ENCODE results near the gene CLIC4.

Gene CLIC4

GRCh38 chr1:24707687-24708086 lies 37.6 kb upstream of the CLIC4 start:
- no peaks in the 10 kb centered on the region for H3K27me3 ChIP-seq (replicated peaks; ENCODE audit: control insufficient read depth, insufficient read depth, low read length)
- H3K9me3 ChIP-seq (ENCODE audit: control insufficient read depth, low read length): no peaks in the 10 kb centered on the region
- peaks cover 15% of the 10 kb centered on the region for H3K4me1 ChIP-seq (ENCODE audit: control insufficient read depth, insufficient read depth, low read length)
- no peaks in the 10 kb centered on the region for H3K36me3 ChIP-seq (ENCODE audit: control insufficient read depth, insufficient read depth, low read length, severe bottlenecking)
- H3K4me3 ChIP-seq (ENCODE audit: low read length): no peak overlapping the region
- no peak overlapping the region for H3K9ac ChIP-seq (ENCODE audit: low read length)
- DNase-seq (ENCODE audit: low read depth): no peak

GRCh38 chr1:24708938-24709337 lies 36.3 kb upstream of the CLIC4 start:
- H3K4me1 ChIP-seq (ENCODE audit: control insufficient read depth, insufficient read depth, low read length): peaks cover 23% of the 10 kb centered on the region
- H3K27me3 ChIP-seq (replicated peaks; ENCODE audit: control insufficient read depth, insufficient read depth, low read length): no peaks in the 10 kb centered on the region
- no peak for DNase-seq (ENCODE audit: low read depth)
- H3K9me3 ChIP-seq (ENCODE audit: control insufficient read depth, low read length): no peaks in the 10 kb centered on the region
- H3K9ac ChIP-seq (ENCODE audit: low read length): no peak overlapping the region
- no peak overlapping the region for H3K4me3 ChIP-seq (ENCODE audit: low read length)
- no peaks in the 10 kb centered on the region for H3K36me3 ChIP-seq (ENCODE audit: control insufficient read depth, insufficient read depth, low read length, severe bottlenecking)

- H3K9me3 ChIP-seq (ENCODE audit: control insufficient read depth, low read length): no peaks in the 10 kb centered on the region
- DNase-seq (ENCODE audit: low read depth): no peak
- H3K27me3 ChIP-seq (replicated peaks; ENCODE audit: control insufficient read depth, insufficient read depth, low read length): no peaks in the 10 kb centered on the region
- H3K9ac ChIP-seq (ENCODE audit: low read length): no peak overlapping the region
- H3K4me1 ChIP-seq (ENCODE audit: control insufficient read depth, insufficient read depth, low read length): peaks cover 21% of the 10 kb centered on the region
- H3K36me3 ChIP-seq (ENCODE audit: control insufficient read depth, insufficient read depth, low read length, severe bottlenecking): no peaks in the 10 kb centered on the region
- H3K4me3 ChIP-seq (ENCODE audit: low read length): no peak overlapping the region
These were observed 35.3 kb upstream of the CLIC4 start for GRCh38 chr1:24709791-24710441.

GRCh38 chr1:24711329-24711728 lies 33.9 kb upstream of the CLIC4 start:
- H3K9ac ChIP-seq (ENCODE audit: low read length): no peak overlapping the region
- H3K36me3 ChIP-seq (ENCODE audit: control insufficient read depth, insufficient read depth, low read length, severe bottlenecking): no peaks in the 10 kb centered on the region
- H3K4me3 ChIP-seq (ENCODE audit: low read length): no peak overlapping the region
- no peaks in the 10 kb centered on the region for H3K9me3 ChIP-seq (ENCODE audit: control insufficient read depth, low read length)
- H3K27me3 ChIP-seq (replicated peaks; ENCODE audit: control insufficient read depth, insufficient read depth, low read length): no peaks in the 10 kb centered on the region
- no peak for DNase-seq (ENCODE audit: low read depth)
- H3K4me1 ChIP-seq (ENCODE audit: control insufficient read depth, insufficient read depth, low read length): peaks cover 11% of the 10 kb centered on the region

GRCh38 chr1:24713176-24713575 lies 32.1 kb upstream of the CLIC4 start:
- Histone ChIP-seq H3K9me3 (ENCODE audit: control insufficient read depth, low read length) (no peaks in the 10 kb centered on the region), H3K27me3 (replicated peaks; ENCODE audit: control insufficient read depth, insufficient read depth, low read length) (no peaks in the 10 kb centered on the region), H3K4me1 (ENCODE audit: control insufficient read depth, insufficient read depth, low read length) (peaks cover 11% of the 10 kb centered on the region), H3K9ac (ENCODE audit: low read length) (no peak overlapping the region), H3K36me3 (ENCODE audit: control insufficient read depth, insufficient read depth, low read length, severe bottlenecking) (no peaks in the 10 kb centered on the region), H3K4me3 (ENCODE audit: low read length) (no peak overlapping the region)
- no peak for DNase-seq (ENCODE audit: low read depth)

GRCh38 chr1:24713736-24714135 lies 31.5 kb upstream of the CLIC4 start:
- no peak overlapping the region for H3K4me3 ChIP-seq (ENCODE audit: low read length)

GRCh38 chr1:24714859-24715520 lies 30.3 kb upstream of the CLIC4 start:
- Histone ChIP-seq H3K9me3 (ENCODE audit: control insufficient read depth, low read length) (no peaks in the 10 kb centered on the region), H3K36me3 (ENCODE audit: control insufficient read depth, insufficient read depth, low read length, severe bottlenecking) (no peaks in the 10 kb centered on the region), H3K4me1 (ENCODE audit: control insufficient read depth, insufficient read depth, low read length) (peaks cover 22% of the 10 kb centered on the region), H3K27me3 (replicated peaks; ENCODE audit: control insufficient read depth, insufficient read depth, low read length) (no peaks in the 10 kb centered on the region), H3K9ac (ENCODE audit: low read length) (no peak overlapping the region), H3K4me3 (ENCODE audit: low read length) (no peak overlapping the region)
- DNase-seq (ENCODE audit: low read depth): peak; percentile 48

More at GRCh38 chr1:24713736-24714135, 31.5 kb upstream of the CLIC4 start:
- Histone ChIP-seq H3K9ac (ENCODE audit: low read length) (no peak overlapping the region), H3K9me3 (ENCODE audit: control insufficient read depth, low read length) (no peaks in the 10 kb centered on the region), H3K36me3 (ENCODE audit: control insufficient read depth, insufficient read depth, low read length, severe bottlenecking) (no peaks in the 10 kb centered on the region), H3K27me3 (replicated peaks; ENCODE audit: control insufficient read depth, insufficient read depth, low read length) (no peaks in the 10 kb centered on the region), H3K4me1 (ENCODE audit: control insufficient read depth, insufficient read depth, low read length) (peaks cover 15% of the 10 kb centered on the region)
- no peak for DNase-seq (ENCODE audit: low read depth)

- H3K9me3 ChIP-seq (ENCODE audit: control insufficient read depth, low read length): no peaks in the 10 kb centered on the region
- peaks cover 26% of the 10 kb centered on the region for H3K4me1 ChIP-seq (ENCODE audit: control insufficient read depth, insufficient read depth, low read length)
- no peaks in the 10 kb centered on the region for H3K27me3 ChIP-seq (replicated peaks; ENCODE audit: control insufficient read depth, insufficient read depth, low read length)
- H3K36me3 ChIP-seq (ENCODE audit: control insufficient read depth, insufficient read depth, low read length, severe bottlenecking): no peaks in the 10 kb centered on the region
- no peak overlapping the region for H3K4me3 ChIP-seq (ENCODE audit: low read length)
- no peak for DNase-seq (ENCODE audit: low read depth)
- no peak overlapping the region for H3K9ac ChIP-seq (ENCODE audit: low read length)
These were observed 29.6 kb upstream of the CLIC4 start for GRCh38 chr1:24715658-24716057.

- Histone ChIP-seq H3K4me1 (ENCODE audit: control insufficient read depth, insufficient read depth, low read length) (peaks cover 23% of the 10 kb centered on the region), H3K27me3 (replicated peaks; ENCODE audit: control insufficient read depth, insufficient read depth, low read length) (no peaks in the 10 kb centered on the region)
These were observed 27.2 kb upstream of the CLIC4 start for GRCh38 chr1:24717887-24718650.

GRCh38 chr1:24720152-24720551 lies 25.1 kb upstream of the CLIC4 start:
- no peaks in the 10 kb centered on the region for H3K36me3 ChIP-seq (ENCODE audit: control insufficient read depth, insufficient read depth, low read length, severe bottlenecking)
- peak overlapping the region; percentile 22 for H3K9ac ChIP-seq (ENCODE audit: low read length)
- no peak overlapping the region for H3K4me3 ChIP-seq (ENCODE audit: low read length)
- H3K4me1 ChIP-seq (ENCODE audit: control insufficient read depth, insufficient read depth, low read length): peaks cover 25% of the 10 kb centered on the region
- no peaks in the 10 kb centered on the region for H3K27me3 ChIP-seq (replicated peaks; ENCODE audit: control insufficient read depth, insufficient read depth, low read length)
- DNase-seq (ENCODE audit: low read depth): no peak
- H3K9me3 ChIP-seq (ENCODE audit: control insufficient read depth, low read length): no peaks in the 10 kb centered on the region

More at GRCh38 chr1:24717887-24718650, 27.2 kb upstream of the CLIC4 start:
- Histone ChIP-seq H3K9me3 (ENCODE audit: control insufficient read depth, low read length) (no peaks in the 10 kb centered on the region), H3K36me3 (ENCODE audit: control insufficient read depth, insufficient read depth, low read length, severe bottlenecking) (no peaks in the 10 kb centered on the region), H3K4me3 (ENCODE audit: low read length) (no peak overlapping the region), H3K9ac (ENCODE audit: low read length) (no peak overlapping the region)
- no peak for DNase-seq (ENCODE audit: low read depth)

- H3K4me3 ChIP-seq (ENCODE audit: low read length): no peak overlapping the region
- DNase-seq (ENCODE audit: low read depth): no peak
- no peaks in the 10 kb centered on the region for H3K36me3 ChIP-seq (ENCODE audit: control insufficient read depth, insufficient read depth, low read length, severe bottlenecking)
- no peaks in the 10 kb centered on the region for H3K9me3 ChIP-seq (ENCODE audit: control insufficient read depth, low read length)
- H3K27me3 ChIP-seq (replicated peaks; ENCODE audit: control insufficient read depth, insufficient read depth, low read length): no peaks in the 10 kb centered on the region
- no peak overlapping the region for H3K9ac ChIP-seq (ENCODE audit: low read length)
- peaks cover 29% of the 10 kb centered on the region for H3K4me1 ChIP-seq (ENCODE audit: control insufficient read depth, insufficient read depth, low read length)
These were observed 23.7 kb upstream of the CLIC4 start for GRCh38 chr1:24721533-24721932.

Data from adipocyte (in vitro differentiated cells).